Transverse colon (tissue), 4 donors: ENCODE results near the gene CDADC1.

Source experiments
- EP300 ChIP-seq: sonication (generic); formaldehyde crosslinking; IDR thresholded peaks from one replicate; pipeline ENCODE4 v1.6.1; 2017; ENCODE audit warnings: antibody characterized with exemption, low read depth
- POLR2AphosphoS5 ChIP-seq, 3 donors: sonication (generic); formaldehyde crosslinking; IDR thresholded peaks; one replicate each; pipeline ENCODE4 v1.6.1; 2016; ENCODE audit warnings: antibody characterized with exemption in 3 of 3
- TF ChIP-seq, protein P1 (sequence below), 5 experiments: fragments of 200-600 bp in 3 of 5; fragments of 450-650 bp in 2 of 5; sonication (generic) in 3 of 5; IDR thresholded peaks; 1 replicate in 2 of 5; 2 replicates in 3 of 5; pipeline ENCODE4 v1.5.1; 2016 to 2017; ENCODE audit warnings: antibody characterized with exemption in 5 of 5, inconsistent platforms in 3 of 5, mild to moderate bottlenecking in 2 of 5, moderate library complexity in 1 of 5

DNA sequence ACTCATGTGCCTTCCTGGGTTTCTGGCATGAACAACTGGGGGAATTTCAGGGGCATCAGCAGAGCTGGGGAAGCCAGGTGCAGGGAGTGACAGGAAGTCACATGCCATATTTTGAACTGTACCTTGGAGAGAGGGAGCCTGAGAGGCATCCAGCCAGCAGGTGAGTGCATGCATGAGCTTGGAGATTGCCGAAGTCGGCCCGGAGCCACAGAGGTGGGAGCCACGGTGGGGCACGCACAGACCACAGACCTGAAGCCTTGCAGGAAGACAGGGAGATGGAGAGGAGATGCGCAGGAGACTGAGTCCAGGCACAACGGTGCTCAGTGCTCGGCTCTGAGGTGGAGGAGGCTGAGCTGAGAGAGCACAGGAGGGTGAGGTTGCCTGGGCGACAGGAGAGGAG, 55.1 kb downstream of the CDADC1 start:
- TF ChIP-seq, protein P1, sequence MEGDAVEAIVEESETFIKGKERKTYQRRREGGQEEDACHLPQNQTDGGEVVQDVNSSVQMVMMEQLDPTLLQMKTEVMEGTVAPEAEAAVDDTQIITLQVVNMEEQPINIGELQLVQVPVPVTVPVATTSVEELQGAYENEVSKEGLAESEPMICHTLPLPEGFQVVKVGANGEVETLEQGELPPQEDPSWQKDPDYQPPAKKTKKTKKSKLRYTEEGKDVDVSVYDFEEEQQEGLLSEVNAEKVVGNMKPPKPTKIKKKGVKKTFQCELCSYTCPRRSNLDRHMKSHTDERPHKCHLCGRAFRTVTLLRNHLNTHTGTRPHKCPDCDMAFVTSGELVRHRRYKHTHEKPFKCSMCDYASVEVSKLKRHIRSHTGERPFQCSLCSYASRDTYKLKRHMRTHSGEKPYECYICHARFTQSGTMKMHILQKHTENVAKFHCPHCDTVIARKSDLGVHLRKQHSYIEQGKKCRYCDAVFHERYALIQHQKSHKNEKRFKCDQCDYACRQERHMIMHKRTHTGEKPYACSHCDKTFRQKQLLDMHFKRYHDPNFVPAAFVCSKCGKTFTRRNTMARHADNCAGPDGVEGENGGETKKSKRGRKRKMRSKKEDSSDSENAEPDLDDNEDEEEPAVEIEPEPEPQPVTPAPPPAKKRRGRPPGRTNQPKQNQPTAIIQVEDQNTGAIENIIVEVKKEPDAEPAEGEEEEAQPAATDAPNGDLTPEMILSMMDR (IDR thresholded peaks at IDR 0.05) = no peak
- TF ChIP-seq POLR2AphosphoS5 (IDR thresholded peaks at IDR 0.05) = no peak
- TF ChIP-seq EP300 = no peak
